Esophagus squamous epithelium (tissue), 5 donors: ENCODE measurements around the gene EHF. TPM values are rescaled to one million over a fixed set of nuclear protein-coding genes. Genes with fewer than 3 reads are reported as not detected.
"Not testable (repeated sequence)": the region's sequence is repeated elsewhere in the genome, so short reads cannot be mapped to it uniquely, and the experiment has no call there.

Experiments
- DNase-seq: peaks from one replicate; lab custom pipeline; 2025; lab: John Stamatoyannopoulos, UW
- H3K27ac ChIP-seq, 4 donors: fragments of 200-600 bp; sonication (generic); one replicate each; pipeline ENCODE4 v1.5.1; 2016 to 2019; ENCODE audit warnings: mild to moderate bottlenecking in 1 of 4
- H3K27me3 ChIP-seq, 4 donors: fragments of 200-600 bp; sonication (generic); 1 replicate in 3 of 4; 2 replicates in 1 of 4; pipeline versions ENCODE4 v1.5.1 to v1.6.0; 2017 to 2021; ENCODE audit warnings: antibody characterized with exemption in 1 of 4
- H3K36me3 ChIP-seq, 3 donors: fragments of 200-600 bp; sonication (generic); one replicate each; pipeline ENCODE4 v1.5.1; 2016 to 2019
- H3K4me1 ChIP-seq, 3 donors: fragments of 200-600 bp; sonication (generic); one replicate each; pipeline ENCODE4 v1.5.1; 2017 to 2019
- H3K4me3 ChIP-seq, 4 donors: fragments of 200-600 bp; sonication (generic); 1 replicate in 3 of 4; 2 replicates in 1 of 4; pipeline ENCODE4 v1.5.1; 2016 to 2019; ENCODE audit warnings: mild to moderate bottlenecking in 2 of 4, moderate library complexity in 1 of 4
- H3K9me3 ChIP-seq, 3 donors: fragments of 200-600 bp; sonication (generic); one replicate each; pipeline ENCODE4 v1.5.1; 2016 to 2019
- POLR2A ChIP-seq, 4 donors: fragments of 450-650 bp; IDR thresholded peaks; one replicate each; pipeline ENCODE4 v1.6.1; 2017; ENCODE audit warnings: antibody characterized with exemption in 4 of 4, mild to moderate bottlenecking in 4 of 4, moderate library complexity in 3 of 4
- WGBS, 2 donors: methylation state at CpG; one replicate each; pipeline ENCODE4 v1.1.5; 2018; 5-methylcytosine and 5-hydroxymethylcytosine counted together
- intact Hi-C: fragments of 100-400 bp; cut with DNase I; formaldehyde crosslinking; loops from one replicate; pipeline ENCODE4 v1.15.0; 2022
- total RNA-seq, 4 donors: library from RNA; depleted of rRNA; stranded (reverse); fragments of >200 nt; gene quantifications; one replicate each; pipeline ENCODE4 v1.1.0, GENCODE V29; 2016
- TF ChIP-seq, protein P1 (sequence below), 6 experiments: fragments of 450-650 bp in 4 of 6; fragments of 200-600 bp in 2 of 6; sonication (generic) in 2 of 6; IDR thresholded peaks; one replicate each; pipeline ENCODE4 v1.5.1; 2016 to 2019; ENCODE audit warnings: antibody characterized with exemption in 6 of 6, mild to moderate bottlenecking in 4 of 6, moderate library complexity in 4 of 6
- donor health status: DM: yes; HTN: yes; CAD: no.

EHF gene
- total RNA-seq, 4 donors from 2014 or later, result 265 to 388 (median 325) TPM

GRCh38 chr11:34680206-34680605 is 59.3 kb downstream of the EHF start:
- DNase-seq, result no peak
- intact Hi-C loops, result no loop called here
- Histone ChIP-seq H3K4me1 (peaks cover 0 to 20% (median 0%) of the 10 kb centered on the region in 3 donors), H3K27me3 (no peaks in the 10 kb centered on the region), H3K9me3 (no peaks in the 10 kb centered on the region), H3K4me3 (no peak overlapping the region), H3K27ac (no peak overlapping the region), H3K36me3 (no peaks in the 10 kb centered on the region)
- TF ChIP-seq, protein P1, sequence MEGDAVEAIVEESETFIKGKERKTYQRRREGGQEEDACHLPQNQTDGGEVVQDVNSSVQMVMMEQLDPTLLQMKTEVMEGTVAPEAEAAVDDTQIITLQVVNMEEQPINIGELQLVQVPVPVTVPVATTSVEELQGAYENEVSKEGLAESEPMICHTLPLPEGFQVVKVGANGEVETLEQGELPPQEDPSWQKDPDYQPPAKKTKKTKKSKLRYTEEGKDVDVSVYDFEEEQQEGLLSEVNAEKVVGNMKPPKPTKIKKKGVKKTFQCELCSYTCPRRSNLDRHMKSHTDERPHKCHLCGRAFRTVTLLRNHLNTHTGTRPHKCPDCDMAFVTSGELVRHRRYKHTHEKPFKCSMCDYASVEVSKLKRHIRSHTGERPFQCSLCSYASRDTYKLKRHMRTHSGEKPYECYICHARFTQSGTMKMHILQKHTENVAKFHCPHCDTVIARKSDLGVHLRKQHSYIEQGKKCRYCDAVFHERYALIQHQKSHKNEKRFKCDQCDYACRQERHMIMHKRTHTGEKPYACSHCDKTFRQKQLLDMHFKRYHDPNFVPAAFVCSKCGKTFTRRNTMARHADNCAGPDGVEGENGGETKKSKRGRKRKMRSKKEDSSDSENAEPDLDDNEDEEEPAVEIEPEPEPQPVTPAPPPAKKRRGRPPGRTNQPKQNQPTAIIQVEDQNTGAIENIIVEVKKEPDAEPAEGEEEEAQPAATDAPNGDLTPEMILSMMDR (IDR thresholded peaks at IDR 0.05), result no peak
- no peak for TF ChIP-seq POLR2A (IDR thresholded peaks at IDR 0.05)
- 79% methylated on average over 1 of the region's 1 CpG for WGBS, 2 donors

DNA sequence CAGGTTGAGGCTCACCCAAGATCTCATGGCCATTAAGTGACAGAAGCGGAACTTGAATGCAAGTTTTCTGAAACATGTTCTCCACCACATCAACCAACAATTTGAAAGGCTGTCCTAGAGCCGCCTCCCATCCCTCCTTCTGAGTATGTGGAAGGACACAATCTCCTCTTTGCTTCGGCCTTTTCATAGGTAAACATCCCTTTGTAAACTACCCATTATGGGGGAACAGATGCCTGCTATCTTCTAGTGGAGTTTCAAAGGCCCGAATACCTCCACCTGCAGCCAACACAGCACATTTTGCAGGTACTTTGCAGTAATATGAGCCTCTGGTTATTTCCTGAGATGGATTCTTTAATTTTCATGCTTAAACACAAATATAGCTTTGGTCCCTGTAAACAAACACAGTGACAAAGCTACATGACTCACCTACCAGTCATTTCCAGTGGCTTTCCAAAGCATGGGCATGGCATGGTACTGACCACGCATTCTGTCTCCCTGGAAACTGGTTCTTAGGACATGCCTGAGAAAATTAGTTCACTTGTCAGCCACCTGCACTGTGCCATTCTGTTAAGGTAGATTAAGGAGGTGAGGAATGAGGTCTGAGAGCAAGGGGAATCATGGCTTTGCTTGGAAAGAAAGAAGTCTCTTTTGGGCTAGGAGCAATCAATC is 60.2 kb downstream of the EHF start:
- no peaks in the 10 kb centered on the region for H3K27me3 ChIP-seq
- peaks cover 0 to 28% (median 0%) of the 10 kb centered on the region in 3 donors for H3K4me1 ChIP-seq
- WGBS, 2 donors, result 75 to 84% methylated on average over 5 of the region's 5 CpGs
- H3K36me3 ChIP-seq, result no peaks in the 10 kb centered on the region
- H3K9me3 ChIP-seq, result no peaks in the 10 kb centered on the region
- peak overlapping the region in 2 of 4 donors; percentile 26 to 42 for H3K27ac ChIP-seq
- no peak for DNase-seq
- TF ChIP-seq, protein P1 (IDR thresholded peaks at IDR 0.05), result no peak
- no peak for TF ChIP-seq POLR2A (IDR thresholded peaks at IDR 0.05)
- intact Hi-C loops, result no loop called here
- no peak overlapping the region for H3K4me3 ChIP-seq

GRCh38 chr11:34682825-34683224 is 61.9 kb downstream of the EHF start:
- DNase-seq, result no peak
- TF ChIP-seq, protein P1 (IDR thresholded peaks at IDR 0.05), result no peak
- no peak for TF ChIP-seq POLR2A (IDR thresholded peaks at IDR 0.05)
- Histone ChIP-seq H3K4me1 (peaks cover 0 to 31% (median 0%) of the 10 kb centered on the region in 3 donors), H3K9me3 (no peaks in the 10 kb centered on the region), H3K27me3 (no peaks in the 10 kb centered on the region), H3K4me3 (no peak overlapping the region), H3K36me3 (no peaks in the 10 kb centered on the region), H3K27ac (no peak overlapping the region)
- WGBS, 2 donors, result 49 to 52% methylated on average over 2 of the region's 2 CpGs
- intact Hi-C loops, result no loop called here

GRCh38 chr11:34683396-34683795 is 62.5 kb downstream of the EHF start:
- Histone ChIP-seq H3K4me1 (peaks cover 0 to 31% (median 0%) of the 10 kb centered on the region in 3 donors), H3K9me3 (no peaks in the 10 kb centered on the region), H3K27me3 (no peaks in the 10 kb centered on the region), H3K36me3 (no peaks in the 10 kb centered on the region), H3K27ac (no peak overlapping the region), H3K4me3 (no peak overlapping the region)
- DNase-seq, result no peak
- intact Hi-C loops, result no loop called here
- 100% methylated on average over 1 of the region's 1 CpG for WGBS, 2 donors
- TF ChIP-seq, protein P1 (IDR thresholded peaks at IDR 0.05), result no peak
- TF ChIP-seq POLR2A (IDR thresholded peaks at IDR 0.05), result no peak

- Histone ChIP-seq H3K4me3 (no peak overlapping the region), H3K4me1 (peaks cover 0 to 30% (median 0%) of the 10 kb centered on the region in 3 donors), H3K36me3 (no peaks in the 10 kb centered on the region), H3K9me3 (no peaks in the 10 kb centered on the region), H3K27me3 (no peaks in the 10 kb centered on the region), H3K27ac (peak overlapping the region in 3 of 4 donors; percentile 51 to 87 (median 87))
- 91 to 98% methylated on average over 2 of the region's 2 CpGs for whole genome bisulfite sequencing, 2 donors
- TF ChIP-seq POLR2A (IDR thresholded peaks at IDR 0.05), result no peak
- TF ChIP-seq, protein P1 (IDR thresholded peaks at IDR 0.05), result no peak
- intact Hi-C loops, result no loop called here
- no peak for DNase-seq
Measured at GRCh38 chr11:34685864-34686263, 65.0 kb downstream of the EHF start.

DNA sequence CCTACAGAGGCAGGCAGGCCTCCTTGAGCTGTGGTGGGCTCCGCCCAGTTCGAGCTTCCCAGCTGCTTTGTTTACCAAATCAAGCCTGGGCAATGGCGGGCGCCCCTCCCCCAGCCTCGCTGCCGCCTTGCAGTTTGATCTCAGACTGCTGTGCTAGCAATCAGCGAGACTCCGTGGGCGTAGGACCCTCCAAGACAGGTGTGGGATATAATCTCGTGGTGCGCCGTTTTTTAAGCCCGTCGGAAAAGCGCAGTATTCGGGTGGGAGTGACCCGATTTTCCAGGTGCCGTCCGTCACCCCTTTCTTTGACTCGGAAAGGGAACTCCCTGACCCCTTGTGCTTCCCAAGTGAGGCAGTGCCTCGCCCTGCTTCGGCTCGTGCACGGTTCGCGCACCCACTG is 71.4 kb downstream of the EHF start:
- H3K9me3 ChIP-seq, H3K36me3 ChIP-seq, H3K27ac ChIP-seq, H3K4me1 ChIP-seq, intact Hi-C loops, H3K4me3 ChIP-seq, DNase-seq, H3K27me3 ChIP-seq: not testable (repeated sequence)
- WGBS, 2 donors, result 87% methylated on average over 10 of the region's 26 CpGs; no CpG with 5 or more reads in 1 of the 2 donors
